Common myeloid progenitor, CD34-positive (primary cell): ENCODE measurements around the gene CLDN4.

Experiments used
- CTCF ChIA-PET: fragments of 350-600 bp; sonication (Branson Sonifier 250); formaldehyde crosslinking; loops from one replicate; lab custom pipeline; 2021; ENCODE audit warnings: antibody characterized with exemption; lab: Charles Lee
- POLR2A ChIA-PET: fragments of 350-600 bp; sonication (Branson Sonifier 250); formaldehyde crosslinking; loops from one replicate; lab custom pipeline; 2021; ENCODE audit warnings: antibody characterized with exemption; lab: Charles Lee
- DNase-seq, 3 donors: peaks; one replicate each; pipeline versions ENCODE4 v3.0.0 to v3.0.0-alpha.2; 2013
- H3K27ac ChIP-seq, 2 experiments: 1 replicate in 1 of 2; 2 replicates in 1 of 2; pipeline ENCODE4 v1.7.0; 2013; ENCODE audit warnings: inconsistent platforms in 2 of 2, low read length in 2 of 2, mild to moderate bottlenecking in 2 of 2, low read depth in 1 of 2, moderate library complexity in 1 of 2; ENCODE audit not compliant: severe bottlenecking in 2 of 2, insufficient read depth in 1 of 2, poor library complexity in 1 of 2
- H3K27me3 ChIP-seq, 5 experiments: replicated peaks in 2 of 5; 1 replicate in 3 of 5; 2 replicates in 2 of 5; pipeline versions ENCODE4 v1.6.1 to v1.7.0; 2013; ENCODE audit warnings: low read length in 4 of 5, mild to moderate bottlenecking in 2 of 5, moderate library complexity in 2 of 5, inconsistent platforms in 1 of 5; ENCODE audit not compliant: insufficient read depth in 5 of 5, control insufficient read depth in 4 of 5
- H3K36me3 ChIP-seq, 4 experiments: 1 replicate in 2 of 4; 2 replicates in 2 of 4; pipeline versions ENCODE4 v1.6.1 to v1.7.0; 2013; ENCODE audit warnings: low read length in 3 of 4, control low read depth in 1 of 4, mild to moderate bottlenecking in 1 of 4; ENCODE audit not compliant: control insufficient read depth in 4 of 4, insufficient read depth in 4 of 4
- H3K4me1 ChIP-seq, 4 experiments: 1 replicate in 3 of 4; 2 replicates in 1 of 4; pipeline versions ENCODE4 v1.6.1 to v1.7.1; 2013; ENCODE audit warnings: low read length in 3 of 4, mild to moderate bottlenecking in 3 of 4, control low read depth in 1 of 4, inconsistent platforms in 1 of 4, moderate library complexity in 1 of 4; ENCODE audit not compliant: control insufficient read depth in 4 of 4, insufficient read depth in 4 of 4; ENCODE audit errors: control extremely low read depth in 1 of 4
- H3K4me3 ChIP-seq, 7 experiments: 1 replicate in 4 of 7; 2 replicates in 3 of 7; pipeline versions ENCODE4 v1.5.1 to v1.7.0; 2013; ENCODE audit warnings: mild to moderate bottlenecking in 7 of 7, low read length in 6 of 7, moderate library complexity in 6 of 7, inconsistent platforms in 2 of 7, low read depth in 2 of 7, control low read depth in 1 of 7; ENCODE audit not compliant: insufficient read depth in 4 of 7, control insufficient read depth in 1 of 7; ENCODE audit errors: extremely low read depth in 1 of 7
- H3K9me3 ChIP-seq, 5 experiments: 1 replicate in 4 of 5; 2 replicates in 1 of 5; pipeline versions ENCODE4 v1.6.1 to v1.7.1; 2013; ENCODE audit warnings: low read length in 4 of 5, mild to moderate bottlenecking in 2 of 5, inconsistent platforms in 1 of 5, low read depth in 1 of 5, moderate library complexity in 1 of 5; ENCODE audit not compliant: control insufficient read depth in 4 of 5, insufficient read depth in 2 of 5; ENCODE audit errors: control extremely low read depth in 1 of 5
- WGBS: methylation state at CpG from one replicate; pipeline ENCODE4 v1.1.5; 2013; ENCODE audit not compliant: insufficient coverage; 5-methylcytosine and 5-hydroxymethylcytosine counted together

The CLDN4 gene

GRCh38 chr7:73823257-73823656, 7.5 kb upstream of the CLDN4 start:
- no peak for DNase-seq
- H3K27ac ChIP-seq, result no peak overlapping the region
- 96% methylated on average over 5 of the region's 5 CpGs for WGBS
- H3K9me3 ChIP-seq, result no peaks in the 10 kb centered on the region
- H3K4me1 ChIP-seq, result peaks cover 5 to 26% (median 25%) of the 10 kb centered on the region in 4 experiments
- no peak overlapping the region for H3K4me3 ChIP-seq
- H3K27me3 ChIP-seq, result peaks cover 0 to 3% (median 2%) of the 10 kb centered on the region in 5 experiments
- ChIA-PET POLR2A (no interaction called here), CTCF (interaction anchor here (0.7 to 1.4 kb wide), 3 partner anchors 11 to 26 kb away, joined by 3 to 6 read pairs (median 5); no protein-coding TSS in a partner anchor)
- no peaks in the 10 kb centered on the region for H3K36me3 ChIP-seq

GRCh38 chr7:73823873-73824592, 6.8 kb upstream of the CLDN4 start:
- H3K36me3 ChIP-seq, result no peaks in the 10 kb centered on the region
- H3K4me1 ChIP-seq, result peaks cover 5 to 32% (median 31%) of the 10 kb centered on the region in 4 experiments
- peaks cover 0 to 3% (median 2%) of the 10 kb centered on the region in 5 experiments for H3K27me3 ChIP-seq
- WGBS, result 97% methylated on average over 8 of the region's 11 CpGs
- no peaks in the 10 kb centered on the region for H3K9me3 ChIP-seq
- no peak overlapping the region for H3K4me3 ChIP-seq
- H3K27ac ChIP-seq, result no peak overlapping the region
- ChIA-PET POLR2A (no interaction called here), CTCF (no interaction called here)
- no peak for DNase-seq

GRCh38 chr7:73824986-73825385, 5.8 kb upstream of the CLDN4 start:
- Histone ChIP-seq H3K4me1 (peaks cover 5 to 37% (median 32%) of the 10 kb centered on the region in 4 experiments), H3K9me3 (no peaks in the 10 kb centered on the region), H3K27ac (no peak overlapping the region), H3K36me3 (no peaks in the 10 kb centered on the region), H3K27me3 (peaks cover 0 to 7% (median 2%) of the 10 kb centered on the region in 5 experiments), H3K4me3 (no peak overlapping the region)
- no peak for DNase-seq
- 86% methylated on average over 6 of the region's 9 CpGs for WGBS
- ChIA-PET POLR2A (no interaction called here), CTCF (interaction anchor here (0.5 to 3.8 kb wide), 4 partner anchors 26 to 97 kb away, joined by 3 to 16 read pairs (median 8); no protein-coding TSS in a partner anchor)

GRCh38 chr7:73827567-73828106, 3.2 kb upstream of the CLDN4 start:
- Histone ChIP-seq H3K27me3 (peaks cover 0 to 10% (median 4%) of the 10 kb centered on the region in 5 experiments), H3K9me3 (no peaks in the 10 kb centered on the region), H3K27ac (no peak overlapping the region), H3K36me3 (no peaks in the 10 kb centered on the region), H3K4me1 (peaks cover 5 to 37% (median 32%) of the 10 kb centered on the region in 4 experiments), H3K4me3 (peak overlapping the region in 1 of 7 experiments; percentile 46)
- ChIA-PET CTCF (interaction anchor here (1.0 to 3.8 kb wide), 11 partner anchors 14 to 573 kb away, joined by 3 to 23 read pairs (median 3); partner anchors contain the start of gene ABHD11), POLR2A (no interaction called here)
- peak in 2 of 3 donors; percentile 35 to 45 for DNase-seq
- 26% methylated on average over 3 of the region's 11 CpGs for WGBS

- CTCF ChIA-PET, result interaction anchor here (1.0 to 3.8 kb wide), 7 partner anchors 16 to 221 kb away, joined by 3 to 23 read pairs (median 4); no protein-coding TSS in a partner anchor
Observed at GRCh38 chr7:73828107-73828803, 2.5 kb upstream of the CLDN4 start.

GRCh38 chr7:73828972-73829371, 1.8 kb upstream of the CLDN4 start:
- WGBS, result 58% methylated on average over 5 of the region's 5 CpGs
- H3K4me3 ChIP-seq, result no peak overlapping the region
- H3K27ac ChIP-seq, result no peak overlapping the region
- ChIA-PET CTCF (interaction anchor here (0.7 to 1.2 kb wide), 3 partner anchors 24 to 28 kb away, joined by 3 to 5 read pairs (median 4); no protein-coding TSS in a partner anchor), POLR2A (no interaction called here)
- H3K27me3 ChIP-seq, result peaks cover 0 to 8% (median 4%) of the 10 kb centered on the region in 5 experiments
- no peaks in the 10 kb centered on the region for H3K9me3 ChIP-seq
- no peak for DNase-seq
- peaks cover 5 to 37% (median 32%) of the 10 kb centered on the region in 4 experiments for H3K4me1 ChIP-seq
- H3K36me3 ChIP-seq, result no peaks in the 10 kb centered on the region

More at GRCh38 chr7:73828107-73828803, 2.5 kb upstream of the CLDN4 start:
- 65% methylated on average over 6 of the region's 14 CpGs for WGBS
- peaks cover 5 to 37% (median 32%) of the 10 kb centered on the region in 4 experiments for H3K4me1 ChIP-seq
- H3K9me3 ChIP-seq, result no peaks in the 10 kb centered on the region
- POLR2A ChIA-PET, result no interaction called here
- peaks cover 0 to 8% (median 4%) of the 10 kb centered on the region in 5 experiments for H3K27me3 ChIP-seq
- no peak overlapping the region for H3K27ac ChIP-seq
- peak overlapping the region in 1 of 7 experiments; percentile 39 for H3K4me3 ChIP-seq
- DNase-seq, result peak; percentile 28 to 71 (median 64)
- H3K36me3 ChIP-seq, result no peaks in the 10 kb centered on the region
